COLO829 (cell line): ENCODE measurements around the gene LRRC41.
"Not testable (repeated sequence)": the region's sequence is repeated elsewhere in the genome, so short reads cannot be mapped to it uniquely, and the experiment has no call there.

ENCODE experiments used
- DNase-seq: peaks from one replicate; pipeline ENCODE4 v3.0.0; 2012; ENCODE audit warnings: low spot score

LRRC41 gene, protein sequence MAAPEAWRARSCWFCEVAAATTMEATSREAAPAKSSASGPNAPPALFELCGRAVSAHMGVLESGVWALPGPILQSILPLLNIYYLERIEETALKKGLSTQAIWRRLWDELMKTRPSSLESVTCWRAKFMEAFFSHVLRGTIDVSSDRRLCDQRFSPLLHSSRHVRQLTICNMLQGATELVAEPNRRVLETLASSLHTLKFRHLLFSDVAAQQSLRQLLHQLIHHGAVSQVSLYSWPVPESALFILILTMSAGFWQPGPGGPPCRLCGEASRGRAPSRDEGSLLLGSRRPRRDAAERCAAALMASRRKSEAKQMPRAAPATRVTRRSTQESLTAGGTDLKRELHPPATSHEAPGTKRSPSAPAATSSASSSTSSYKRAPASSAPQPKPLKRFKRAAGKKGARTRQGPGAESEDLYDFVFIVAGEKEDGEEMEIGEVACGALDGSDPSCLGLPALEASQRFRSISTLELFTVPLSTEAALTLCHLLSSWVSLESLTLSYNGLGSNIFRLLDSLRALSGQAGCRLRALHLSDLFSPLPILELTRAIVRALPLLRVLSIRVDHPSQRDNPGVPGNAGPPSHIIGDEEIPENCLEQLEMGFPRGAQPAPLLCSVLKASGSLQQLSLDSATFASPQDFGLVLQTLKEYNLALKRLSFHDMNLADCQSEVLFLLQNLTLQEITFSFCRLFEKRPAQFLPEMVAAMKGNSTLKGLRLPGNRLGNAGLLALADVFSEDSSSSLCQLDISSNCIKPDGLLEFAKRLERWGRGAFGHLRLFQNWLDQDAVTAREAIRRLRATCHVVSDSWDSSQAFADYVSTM

DNA sequence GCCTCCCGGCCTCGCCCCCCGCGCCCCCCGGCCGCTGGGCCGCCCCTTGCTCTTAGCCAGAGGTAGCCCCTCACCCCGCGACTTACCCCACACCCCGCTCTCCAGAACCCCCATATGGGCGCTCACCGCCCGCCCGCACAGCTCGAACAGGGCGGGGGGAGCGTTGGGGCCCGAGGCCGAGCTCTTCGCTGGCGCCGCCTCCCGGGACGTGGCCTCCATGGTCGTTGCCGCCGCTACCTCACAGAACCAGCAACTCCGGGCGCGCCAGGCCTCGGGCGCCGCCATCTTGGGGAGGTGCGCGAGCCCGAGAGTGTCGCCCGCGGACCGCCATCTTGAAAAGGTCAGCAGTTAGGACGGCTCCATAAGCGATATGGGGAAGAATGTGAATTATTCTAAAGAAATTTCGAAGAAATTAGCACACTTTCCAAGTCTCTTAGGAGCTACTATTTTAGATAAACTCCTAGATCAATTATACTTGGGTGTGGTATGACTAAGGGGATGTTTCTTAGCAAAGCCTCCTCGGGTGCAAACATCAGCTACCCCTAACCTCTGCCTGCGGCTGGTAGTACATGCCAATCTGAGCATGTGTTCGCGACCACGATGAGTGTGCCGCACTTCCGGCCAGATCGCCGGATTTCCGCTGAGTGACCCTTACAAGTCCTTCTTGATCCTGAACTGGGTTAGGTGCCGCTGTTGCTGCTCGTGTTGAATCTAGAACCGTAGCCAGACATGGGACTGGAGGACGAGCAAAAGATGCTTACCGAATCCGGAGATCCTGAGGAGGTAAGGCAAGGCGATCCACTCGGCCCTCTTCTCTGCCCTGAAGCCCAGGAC lies at the start of gene LRRC41, which contains the start of gene UQCRH:
TSS of gene LRRC41 (minus strand) at position 579 of the 834 bp plus-strand sequence. CDS start at position 285, 294 bp downstream.
TSS of gene UQCRH (plus strand) at position 661 of the 834 bp plus-strand sequence. CDS start at position 730, 69 bp downstream.
- peak; percentile 91 for DNase-seq

DNA sequence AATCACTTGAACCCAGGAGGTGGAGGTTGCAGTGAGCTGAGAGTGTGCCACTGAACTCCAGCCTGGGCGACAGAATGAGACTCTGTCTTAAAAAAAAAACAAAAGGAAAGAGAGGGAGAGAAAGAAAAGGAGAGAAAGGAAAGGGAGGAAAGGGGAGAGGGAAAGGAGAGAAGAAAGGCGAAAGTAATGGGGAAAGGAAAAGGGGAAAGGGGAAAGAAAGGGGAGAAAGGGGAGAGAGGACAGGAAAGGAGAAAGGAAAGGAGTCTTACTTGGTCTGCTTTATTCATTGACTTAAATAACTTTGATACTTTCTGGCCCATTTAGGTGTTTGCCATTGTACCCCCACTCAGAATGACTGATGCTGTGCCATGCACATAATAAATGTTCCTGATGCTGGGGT lies 48.9 kb upstream of the LRRC41 start:
- DNase-seq: no peak

- DNase-seq: no peak
Observed at GRCh38 chr1:46345281-46345680, 41.9 kb upstream of the LRRC41 start.

GRCh38 chr1:46344481-46344880 lies 41.1 kb upstream of the LRRC41 start:
- no peak for DNase-seq

GRCh38 chr1:46343705-46344104 lies 40.3 kb upstream of the LRRC41 start:
- no peak for DNase-seq

- DNase-seq: no peak
Observed at GRCh38 chr1:46343351-46343695, 39.9 kb upstream of the LRRC41 start.

GRCh38 chr1:46342677-46343350 lies 39.4 kb upstream of the LRRC41 start:
- DNase-seq: no peak

- no peak for DNase-seq
Observed at GRCh38 chr1:46342084-46342656, 38.8 kb upstream of the LRRC41 start.

DNA sequence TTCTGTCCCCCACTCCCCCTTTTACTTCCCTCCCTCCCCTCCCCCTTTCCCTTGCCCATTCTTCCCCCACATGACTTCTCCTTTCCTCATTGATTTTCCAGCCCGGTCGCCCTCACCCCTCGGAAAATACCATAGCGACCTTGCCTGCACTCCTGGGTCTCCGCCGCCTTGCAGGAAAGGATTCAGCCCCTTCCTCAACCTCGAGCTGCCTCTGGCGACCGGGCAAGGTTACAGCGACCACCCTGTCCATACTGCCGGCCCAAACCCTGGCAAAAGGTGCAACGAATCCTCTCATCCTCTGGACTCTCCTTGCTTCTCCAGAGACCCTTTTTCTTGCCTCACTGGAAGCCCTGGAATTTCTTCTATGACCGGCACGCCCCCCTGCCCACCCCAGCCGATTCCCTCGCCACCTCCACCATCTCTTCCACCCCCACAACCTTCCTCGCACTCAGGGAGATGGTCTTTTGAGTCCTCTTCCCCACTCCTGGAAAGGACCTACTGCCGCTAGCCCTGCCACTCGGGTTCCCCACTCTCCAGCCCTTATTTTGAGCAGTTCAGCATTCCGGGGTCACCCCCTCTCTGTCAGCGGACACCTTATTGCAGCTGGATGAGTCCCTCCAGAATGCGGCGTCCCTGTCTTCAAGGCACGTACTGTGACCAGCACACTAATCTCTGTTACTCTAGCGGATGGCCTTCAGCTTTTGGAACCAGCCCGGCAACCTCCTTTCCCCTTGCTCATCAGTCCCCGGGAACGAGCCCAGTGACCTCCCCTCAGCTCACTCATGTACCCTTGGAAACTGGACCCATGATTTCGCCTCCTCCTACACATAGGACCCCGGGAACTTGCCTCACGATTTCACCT lies 38.0 kb upstream of the LRRC41 start:
- no peak for DNase-seq

DNA sequence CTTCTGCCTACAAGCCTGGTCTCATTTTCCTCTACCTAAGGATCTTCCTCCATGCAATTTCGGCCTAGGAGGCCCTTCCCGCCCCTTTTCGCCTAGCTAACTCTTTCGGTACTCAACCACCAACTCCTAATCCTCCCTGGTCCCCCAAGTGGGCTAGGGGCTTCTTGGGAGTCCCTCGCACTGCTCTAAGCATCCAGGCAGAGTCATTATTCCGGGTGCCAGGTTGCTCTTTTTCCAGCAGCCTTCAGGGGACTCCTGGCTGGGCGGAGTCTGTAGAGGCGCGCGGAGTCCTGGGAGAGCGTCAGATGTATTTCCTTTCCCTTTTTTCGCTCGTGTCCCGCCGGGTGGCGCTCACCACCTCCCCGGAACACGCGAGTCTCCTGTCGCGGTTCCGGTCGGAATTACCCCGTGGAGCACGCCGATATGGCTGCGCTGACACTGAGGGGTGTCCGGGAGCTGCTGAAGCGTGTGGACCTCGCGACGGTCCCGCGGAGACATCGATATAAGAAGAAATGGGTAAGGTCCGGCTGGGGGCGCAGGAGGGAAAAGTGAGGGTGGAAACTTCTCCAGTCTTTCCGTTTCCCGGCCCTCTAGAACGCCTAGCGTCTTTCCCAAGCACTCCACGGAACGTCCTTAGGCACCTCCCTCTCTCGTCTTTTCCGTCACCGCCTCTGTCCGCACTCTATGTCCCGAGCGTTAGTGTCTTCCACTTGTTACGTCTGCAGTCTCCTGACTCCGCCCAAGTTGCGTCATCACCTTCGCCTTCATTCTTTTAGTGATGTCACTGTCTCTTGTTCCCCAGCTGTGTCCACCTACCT lies 37.2 kb upstream of the LRRC41 start, which contains the start of gene NSUN4:
TSS of gene NSUN4 (plus strand) at position 404 of the 818 bp plus-strand sequence. CDS start at position 424, 20 bp downstream.
- peak; percentile 90 for DNase-seq

- not testable (repeated sequence) for DNase-seq
Observed at GRCh38 chr1:46337409-46337808, 34.0 kb upstream of the LRRC41 start.

- DNase-seq: no peak
Observed at GRCh38 chr1:46335081-46335480, 31.7 kb upstream of the LRRC41 start.

DNA sequence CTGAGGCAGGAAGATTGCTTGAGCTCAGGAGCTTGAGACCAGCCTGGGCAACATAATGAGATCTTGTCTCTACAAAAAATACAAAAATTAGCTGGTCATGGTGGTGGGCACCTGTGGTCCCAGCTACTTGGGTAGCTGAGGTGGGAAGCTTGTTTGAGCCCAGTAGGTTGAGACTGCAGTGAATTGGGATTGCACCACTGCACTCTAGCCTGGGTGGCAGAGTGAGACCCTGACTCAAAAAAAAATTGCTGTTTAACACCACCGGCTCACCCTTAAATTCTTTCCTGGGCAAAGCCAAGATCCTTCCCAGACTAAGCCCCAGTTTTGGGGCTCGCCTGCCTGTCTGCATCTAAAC lies 30.6 kb upstream of the LRRC41 start:
- DNase-seq: no peak

GRCh38 chr1:46333300-46334029 lies 30.0 kb upstream of the LRRC41 start:
- peak; percentile 51 for DNase-seq

DNA sequence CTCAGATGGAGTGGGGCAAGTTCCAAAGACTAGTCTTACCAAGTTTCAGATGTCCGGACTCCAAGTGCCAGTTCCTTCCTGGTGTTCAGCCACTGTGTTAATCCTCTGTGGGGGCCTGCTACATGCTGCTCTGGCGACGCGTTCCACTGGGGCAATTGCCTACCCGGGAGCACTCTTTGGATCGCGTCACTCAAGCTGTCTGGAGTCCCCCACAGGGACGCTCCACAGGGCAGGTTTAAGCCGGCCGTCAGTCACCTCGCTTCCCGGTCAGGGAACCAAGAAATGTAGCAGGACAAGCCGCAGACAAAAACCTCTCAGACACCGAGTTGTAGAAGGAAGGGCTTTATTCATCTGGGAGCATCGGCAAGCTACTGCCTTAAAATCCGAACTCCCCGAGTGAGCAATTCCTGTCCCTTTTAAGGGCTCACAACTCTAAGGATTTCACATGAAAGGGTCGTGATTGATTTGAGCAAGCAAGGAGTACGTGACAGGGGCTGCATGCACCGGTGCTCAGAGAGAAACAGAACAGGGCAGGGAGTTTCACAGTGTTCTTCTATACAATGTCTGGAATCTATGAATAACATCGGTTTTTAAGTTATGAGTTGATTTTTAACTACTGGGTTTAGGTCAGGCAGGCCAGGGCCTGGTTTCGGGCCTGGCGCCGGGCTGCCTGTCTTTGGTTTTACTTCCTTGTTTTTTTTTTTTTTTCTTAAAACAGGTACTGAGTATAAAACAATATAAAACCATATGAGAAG lies 28.5 kb upstream of the LRRC41 start:
- not testable (repeated sequence) for DNase-seq

GRCh38 chr1:46330381-46330780 lies 27.0 kb upstream of the LRRC41 start:
- DNase-seq: not testable (repeated sequence)

GRCh38 chr1:46329807-46330206 lies 26.4 kb upstream of the LRRC41 start:
- not testable (repeated sequence) for DNase-seq

DNA sequence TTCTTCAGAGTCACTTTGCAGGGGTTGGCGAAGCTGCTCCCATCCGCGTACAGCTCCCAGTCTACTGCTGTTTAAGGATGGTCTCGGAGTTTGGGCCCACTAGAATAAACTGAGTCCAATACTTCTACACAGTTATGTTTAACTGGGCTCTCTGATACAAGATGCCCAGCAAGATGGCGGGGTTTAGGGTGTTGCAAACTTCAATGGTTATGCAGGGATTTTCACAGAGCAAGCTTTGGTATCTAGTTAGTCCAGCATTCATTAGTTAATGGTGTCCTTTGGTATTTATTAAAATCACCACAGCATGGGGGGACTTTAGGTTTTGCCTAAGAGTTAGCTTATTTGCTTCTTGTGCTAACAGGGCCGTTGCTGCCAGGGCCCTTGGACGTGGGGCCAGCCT lies 24.8 kb upstream of the LRRC41 start:
- not testable (repeated sequence) for DNase-seq
